Measurements from ENCODE around the gene PIEZO2.

DNA sequence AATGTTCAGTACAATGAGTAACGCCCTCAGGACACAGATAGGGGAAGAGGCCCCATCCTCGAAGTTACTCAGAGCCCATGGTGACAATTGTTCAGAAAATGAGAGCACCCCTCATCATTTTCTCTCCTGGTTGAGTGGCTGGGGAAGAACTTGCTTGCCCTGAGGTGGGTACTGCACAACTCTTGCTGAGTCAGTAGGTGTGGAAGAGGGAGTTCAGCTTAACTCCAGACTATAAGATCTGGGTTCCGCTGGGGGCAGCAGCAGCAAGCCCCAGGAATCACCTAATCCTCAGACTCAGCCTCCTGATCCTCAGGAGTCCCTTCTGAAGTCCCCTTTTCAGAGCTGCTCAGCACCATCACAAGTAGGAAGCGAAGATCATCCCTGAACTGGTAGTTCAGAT lies 123.7 kb downstream of the PIEZO2 start:
- TF ChIP-seq, protein P1, sequence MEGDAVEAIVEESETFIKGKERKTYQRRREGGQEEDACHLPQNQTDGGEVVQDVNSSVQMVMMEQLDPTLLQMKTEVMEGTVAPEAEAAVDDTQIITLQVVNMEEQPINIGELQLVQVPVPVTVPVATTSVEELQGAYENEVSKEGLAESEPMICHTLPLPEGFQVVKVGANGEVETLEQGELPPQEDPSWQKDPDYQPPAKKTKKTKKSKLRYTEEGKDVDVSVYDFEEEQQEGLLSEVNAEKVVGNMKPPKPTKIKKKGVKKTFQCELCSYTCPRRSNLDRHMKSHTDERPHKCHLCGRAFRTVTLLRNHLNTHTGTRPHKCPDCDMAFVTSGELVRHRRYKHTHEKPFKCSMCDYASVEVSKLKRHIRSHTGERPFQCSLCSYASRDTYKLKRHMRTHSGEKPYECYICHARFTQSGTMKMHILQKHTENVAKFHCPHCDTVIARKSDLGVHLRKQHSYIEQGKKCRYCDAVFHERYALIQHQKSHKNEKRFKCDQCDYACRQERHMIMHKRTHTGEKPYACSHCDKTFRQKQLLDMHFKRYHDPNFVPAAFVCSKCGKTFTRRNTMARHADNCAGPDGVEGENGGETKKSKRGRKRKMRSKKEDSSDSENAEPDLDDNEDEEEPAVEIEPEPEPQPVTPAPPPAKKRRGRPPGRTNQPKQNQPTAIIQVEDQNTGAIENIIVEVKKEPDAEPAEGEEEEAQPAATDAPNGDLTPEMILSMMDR (IDR thresholded peaks at IDR 0.05; ENCODE audit: low read depth, low read length, poor library complexity, severe bottlenecking): no peak
- TF ChIP-seq EZH2phosphoT487 (IDR thresholded peaks at IDR 0.05; ENCODE audit: borderline replicate concordance, low read length): no peak

Data from DOHH2 (cell line).